NB4 (cell line): ENCODE results near the gene DIO2.

Experiments
- MAX ChIP-seq: IDR thresholded peaks from 2 replicates; pipeline ENCODE4 v1.6.1; 2011; ENCODE audit warnings: low read depth, low read length
- MYC ChIP-seq: IDR thresholded peaks from 2 replicates; pipeline ENCODE4 v1.6.1; 2011; ENCODE audit warnings: low read depth, low read length
- POLR2A ChIP-seq: IDR thresholded peaks from 2 replicates; pipeline ENCODE4 v1.6.1; 2011; ENCODE audit warnings: mild to moderate bottlenecking; ENCODE audit not compliant: insufficient read length; ENCODE audit errors: extremely low read depth
- TF ChIP-seq, protein P1 (sequence below): IDR thresholded peaks from one replicate; pipeline ENCODE4 v1.5.1; 2012; ENCODE audit warnings: low read depth, low read length

DNA sequence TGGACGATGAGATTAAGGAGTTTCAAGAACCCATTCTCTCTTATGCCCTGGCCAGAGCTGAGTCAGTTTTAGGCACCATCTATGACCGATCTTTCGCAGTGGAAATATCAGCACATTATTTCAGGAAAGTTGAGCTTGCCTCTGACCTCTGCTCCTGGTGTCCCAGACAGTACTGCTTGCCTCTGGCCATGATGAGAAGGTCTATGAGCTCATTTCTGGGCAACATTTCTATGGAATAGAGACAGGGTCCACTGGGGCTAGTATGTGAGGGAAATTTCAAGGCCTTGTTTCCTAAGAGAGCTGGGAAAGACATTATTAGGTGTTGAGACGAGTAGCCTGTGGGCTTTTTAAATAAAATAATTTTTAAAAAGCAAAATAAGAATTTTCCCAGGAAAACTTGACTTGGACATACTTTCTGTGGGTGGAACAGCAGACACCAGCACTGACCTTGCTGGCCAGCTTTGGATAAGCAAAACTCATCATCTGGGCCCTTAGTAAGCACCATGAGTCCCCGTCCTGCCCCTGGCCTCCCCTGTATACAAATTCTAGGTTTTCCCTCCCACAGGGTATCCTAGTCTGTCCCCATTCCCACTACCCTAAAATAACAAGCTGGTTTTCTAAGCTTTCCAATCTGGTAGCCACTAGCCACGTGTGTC, 43.4 kb downstream of the DIO2 start:
- TF ChIP-seq, protein P1, sequence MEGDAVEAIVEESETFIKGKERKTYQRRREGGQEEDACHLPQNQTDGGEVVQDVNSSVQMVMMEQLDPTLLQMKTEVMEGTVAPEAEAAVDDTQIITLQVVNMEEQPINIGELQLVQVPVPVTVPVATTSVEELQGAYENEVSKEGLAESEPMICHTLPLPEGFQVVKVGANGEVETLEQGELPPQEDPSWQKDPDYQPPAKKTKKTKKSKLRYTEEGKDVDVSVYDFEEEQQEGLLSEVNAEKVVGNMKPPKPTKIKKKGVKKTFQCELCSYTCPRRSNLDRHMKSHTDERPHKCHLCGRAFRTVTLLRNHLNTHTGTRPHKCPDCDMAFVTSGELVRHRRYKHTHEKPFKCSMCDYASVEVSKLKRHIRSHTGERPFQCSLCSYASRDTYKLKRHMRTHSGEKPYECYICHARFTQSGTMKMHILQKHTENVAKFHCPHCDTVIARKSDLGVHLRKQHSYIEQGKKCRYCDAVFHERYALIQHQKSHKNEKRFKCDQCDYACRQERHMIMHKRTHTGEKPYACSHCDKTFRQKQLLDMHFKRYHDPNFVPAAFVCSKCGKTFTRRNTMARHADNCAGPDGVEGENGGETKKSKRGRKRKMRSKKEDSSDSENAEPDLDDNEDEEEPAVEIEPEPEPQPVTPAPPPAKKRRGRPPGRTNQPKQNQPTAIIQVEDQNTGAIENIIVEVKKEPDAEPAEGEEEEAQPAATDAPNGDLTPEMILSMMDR = no peak
- no peak for TF ChIP-seq POLR2A
- TF ChIP-seq MYC = no peak
- TF ChIP-seq MAX = no peak
